Activated CD4-positive, alpha-beta memory T cell treated with anti-CD3 and anti-CD28 coated beads, Interleukin-2, amount 10 ng/mL, durations not matched to agents 7 days and 5 days (primary cell): Measurements from ENCODE around the gene EYA2. TPM values are rescaled to one million over a fixed set of nuclear protein-coding genes. Genes with fewer than 3 reads are reported as not detected.

Experiments
- CTCF ChIA-PET: fragments of 350-600 bp; sonication (Branson Sonifier 250); formaldehyde crosslinking; loops from one replicate; lab custom pipeline; 2021; ENCODE audit warnings: antibody characterized with exemption, inconsistent platforms; lab: Charles Lee
- POLR2A ChIA-PET: fragments of 350-600 bp; sonication (Branson Sonifier 250); formaldehyde crosslinking; loops from one replicate; lab custom pipeline; 2021; ENCODE audit warnings: antibody characterized with exemption; lab: Charles Lee
- DNase-seq: peaks from one replicate; pipeline ENCODE4 v3.0.0-alpha.2; 2020
- H3K27ac Mint-ChIP-seq: one replicate; pipeline ENCODE4 v1.8.0; 2021; ENCODE audit warnings: mild to moderate bottlenecking, mixed read lengths
- H3K27me3 Mint-ChIP-seq: one replicate; pipeline ENCODE4 v1.8.0; 2021; ENCODE audit warnings: mixed read lengths
- H3K36me3 Mint-ChIP-seq: one replicate; pipeline ENCODE4 v1.8.0; 2021; ENCODE audit warnings: low read depth, mixed read lengths
- H3K4me1 Mint-ChIP-seq: one replicate; pipeline ENCODE4 v1.8.0; 2021; ENCODE audit warnings: mixed read lengths
- H3K4me3 Mint-ChIP-seq: one replicate; pipeline ENCODE4 v1.8.0; 2021; ENCODE audit warnings: mild to moderate bottlenecking, mixed read lengths
- H3K9me3 Mint-ChIP-seq: one replicate; pipeline ENCODE4 v1.8.0; 2021; ENCODE audit warnings: mixed read lengths
- total RNA-seq, 2 experiments: library from RNA; stranded (reverse); gene quantifications; one replicate each; pipeline ENCODE4 v1.2.3, GENCODE V29; 2021

EYA2 gene
- total RNA-seq, 2 experiments from 2014 or later: 0.15 to 0.28 TPM

DNA sequence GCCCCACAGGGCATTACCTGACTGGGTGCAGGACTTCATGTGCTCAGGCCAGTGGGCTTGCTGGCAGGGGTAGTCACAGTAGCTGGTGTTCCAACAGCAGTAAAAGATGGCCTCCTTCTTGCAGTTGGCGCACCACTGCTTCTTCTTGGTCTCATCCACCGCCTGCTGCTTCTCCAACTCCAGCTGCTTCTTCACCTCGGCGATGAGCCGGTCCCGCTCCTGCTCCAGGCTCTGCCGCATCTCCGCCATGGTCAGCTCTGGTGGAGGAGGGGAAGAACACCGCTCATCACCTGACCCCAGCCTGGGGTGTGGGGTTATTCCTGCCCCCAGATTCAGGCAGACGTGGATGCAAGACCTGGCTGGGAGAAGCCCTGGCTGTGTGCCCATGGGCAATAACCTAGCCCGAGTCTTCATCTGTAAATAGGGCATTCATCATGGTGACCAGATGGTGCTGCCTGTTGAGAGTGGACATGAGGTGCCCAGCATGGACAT, 329.7 kb downstream of the EYA2 start:
- peaks cover 16% of the 10 kb centered on the region for H3K4me1 Mint-ChIP-seq
- no peaks in the 10 kb centered on the region for H3K27me3 Mint-ChIP-seq
- no peak overlapping the region for H3K4me3 Mint-ChIP-seq
- no peak for DNase-seq
- peaks cover 61% of the 10 kb centered on the region for H3K36me3 Mint-ChIP-seq
- CTCF ChIA-PET: interaction anchor here (1.9 to 5.0 kb wide), 2 partner anchors 48 to 159 kb away, joined by 4 to 35 read pairs; no protein-coding TSS in a partner anchor
- H3K27ac Mint-ChIP-seq: no peak overlapping the region
- POLR2A ChIA-PET: no interaction called here
- no peaks in the 10 kb centered on the region for H3K9me3 Mint-ChIP-seq

DNA sequence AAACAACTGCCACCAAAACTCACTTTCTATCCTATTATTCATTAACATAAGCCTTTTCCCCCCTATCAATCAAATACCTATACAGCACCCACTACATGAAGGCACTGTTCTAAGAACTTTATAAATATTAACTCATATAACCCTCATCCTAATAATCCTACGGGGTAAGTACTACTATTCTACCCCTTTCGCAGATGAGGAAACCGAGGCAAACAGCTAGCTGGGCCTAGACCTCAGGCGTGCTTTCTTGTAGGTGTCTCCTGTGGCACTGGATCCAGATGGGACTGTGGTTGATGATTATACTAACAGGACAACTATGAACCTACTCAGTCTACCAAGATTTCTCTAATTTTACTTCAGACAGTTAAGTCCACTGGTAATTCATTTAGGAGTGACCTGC, 330.2 kb downstream of the EYA2 start:
- Mint-ChIP-seq H3K27me3 (no peaks in the 10 kb centered on the region), H3K4me1 (peaks cover 16% of the 10 kb centered on the region), H3K36me3 (peaks cover 58% of the 10 kb centered on the region), H3K27ac (no peak overlapping the region), H3K9me3 (no peaks in the 10 kb centered on the region), H3K4me3 (no peak overlapping the region)
- CTCF ChIA-PET: interaction anchor here (1.9 to 5.0 kb wide), 2 partner anchors 48 to 159 kb away, joined by 4 to 35 read pairs; no protein-coding TSS in a partner anchor
- POLR2A ChIA-PET: no interaction called here
- DNase-seq: no peak

DNA sequence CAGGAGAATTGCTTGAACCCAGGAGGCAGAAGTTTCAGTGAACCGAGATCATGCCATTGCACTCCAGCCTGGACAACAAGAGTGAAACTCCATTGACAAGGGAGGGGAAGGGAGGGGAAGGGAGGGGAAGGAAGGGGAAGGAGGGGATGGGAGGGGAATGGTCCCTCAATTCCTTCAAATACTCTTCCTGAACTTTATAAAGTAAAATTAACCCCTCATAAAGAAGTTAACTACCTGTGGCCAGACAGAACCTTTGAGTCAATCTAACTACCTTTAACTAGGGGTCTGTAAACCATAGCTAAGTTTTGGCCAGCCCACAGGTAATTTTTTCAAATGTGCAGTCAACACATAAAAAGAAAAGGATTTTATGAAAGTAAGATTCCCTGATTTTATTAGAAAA, 330.8 kb downstream of the EYA2 start:
- no peak for DNase-seq
- Mint-ChIP-seq H3K4me1 (peaks cover 16% of the 10 kb centered on the region), H3K9me3 (no peaks in the 10 kb centered on the region), H3K27me3 (no peaks in the 10 kb centered on the region), H3K27ac (no peak overlapping the region), H3K4me3 (no peak overlapping the region), H3K36me3 (peaks cover 53% of the 10 kb centered on the region)
- ChIA-PET POLR2A (no interaction called here), CTCF (interaction anchor here (0.7 to 5.0 kb wide), 2 partner anchors 158 to 945 kb away, joined by 4 to 35 read pairs; no protein-coding TSS in a partner anchor)

DNA sequence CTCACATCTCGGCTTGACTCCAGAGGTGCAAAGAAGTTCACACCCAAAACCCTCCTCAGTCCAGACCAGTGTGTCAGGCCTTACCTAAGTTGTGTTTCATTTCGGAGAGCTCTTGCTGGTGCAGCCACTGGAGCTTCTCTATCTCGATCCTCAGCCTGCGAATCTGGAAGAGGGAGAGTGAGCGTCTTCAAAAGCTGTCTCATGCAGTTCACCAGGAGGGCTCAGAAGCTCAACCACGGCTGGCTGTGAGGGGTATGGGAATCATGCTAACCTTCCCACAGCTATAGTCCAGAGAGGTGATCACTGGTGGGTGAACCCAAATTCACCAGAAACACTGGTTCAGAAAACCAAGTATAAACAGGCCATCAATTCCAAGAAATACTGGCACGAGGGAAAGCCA, 332.5 kb downstream of the EYA2 start:
- no peaks in the 10 kb centered on the region for H3K9me3 Mint-ChIP-seq
- H3K4me1 Mint-ChIP-seq: peaks cover 9% of the 10 kb centered on the region
- H3K4me3 Mint-ChIP-seq: no peak overlapping the region
- no peaks in the 10 kb centered on the region for H3K27me3 Mint-ChIP-seq
- POLR2A ChIA-PET: no interaction called here
- H3K36me3 Mint-ChIP-seq: peaks cover 47% of the 10 kb centered on the region
- no peak overlapping the region for H3K27ac Mint-ChIP-seq
- CTCF ChIA-PET: no interaction called here
- DNase-seq: no peak

DNA sequence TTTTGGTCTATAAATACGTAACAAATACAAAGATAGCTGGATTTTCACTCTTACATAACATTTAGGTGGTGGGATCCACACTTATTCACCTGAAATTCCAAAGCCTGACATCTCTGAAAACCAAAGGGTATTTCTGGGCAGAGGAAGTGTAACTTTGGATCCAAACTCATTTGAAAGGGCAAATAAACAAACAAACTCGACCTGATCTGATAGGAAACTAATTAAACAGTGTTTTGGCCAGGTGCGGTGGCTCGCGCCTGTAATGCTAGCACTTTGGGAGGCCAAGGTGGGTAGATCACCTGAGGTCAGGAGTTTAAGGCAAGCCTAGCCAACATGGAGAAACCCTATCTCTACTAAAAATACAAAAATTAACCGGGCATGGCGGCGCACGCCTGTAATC, 332.9 kb downstream of the EYA2 start:
- CTCF ChIA-PET: interaction anchor here (2.1 kb wide), 1 partner anchor 156 kb away, joined by 4 read pairs; no protein-coding TSS in a partner anchor
- peaks cover 5% of the 10 kb centered on the region for H3K4me1 Mint-ChIP-seq

DNA sequence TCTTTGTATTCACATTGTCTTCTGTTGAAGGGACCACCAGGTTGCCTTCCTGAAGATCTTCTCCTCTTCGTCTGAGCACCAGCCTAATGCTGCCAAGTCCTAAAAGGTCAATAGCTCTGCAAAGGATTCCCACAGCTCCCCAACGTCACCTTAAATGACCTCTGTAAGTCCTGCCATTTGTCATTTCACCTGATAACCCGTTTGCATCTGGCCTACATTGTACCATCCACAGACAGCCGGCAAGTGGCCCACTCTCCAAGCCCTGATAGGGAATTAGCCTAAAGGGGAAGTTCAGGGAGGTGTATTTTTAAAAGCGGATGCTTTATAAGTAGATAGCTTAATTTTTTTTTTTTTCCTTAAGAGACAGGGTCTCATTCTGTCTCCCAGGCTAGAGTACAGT, 334.0 kb downstream of the EYA2 start:
- Mint-ChIP-seq H3K27me3 (no peaks in the 10 kb centered on the region), H3K36me3 (peaks cover 38% of the 10 kb centered on the region), H3K4me1 (peaks cover 3% of the 10 kb centered on the region), H3K9me3 (no peaks in the 10 kb centered on the region), H3K4me3 (no peak overlapping the region), H3K27ac (no peak overlapping the region)
- CTCF ChIA-PET: interaction anchor here (0.6 to 2.1 kb wide), 2 partner anchors 127 to 155 kb away, joined by 3 to 4 read pairs; no protein-coding TSS in a partner anchor
- POLR2A ChIA-PET: no interaction called here
- DNase-seq: no peak

More for the DNA sequence above, 332.9 kb downstream of the EYA2 start:
- Mint-ChIP-seq H3K9me3 (no peaks in the 10 kb centered on the region), H3K36me3 (peaks cover 43% of the 10 kb centered on the region), H3K4me3 (no peak overlapping the region), H3K27ac (no peak overlapping the region), H3K27me3 (no peaks in the 10 kb centered on the region)
- DNase-seq: no peak
- POLR2A ChIA-PET: no interaction called here

DNA sequence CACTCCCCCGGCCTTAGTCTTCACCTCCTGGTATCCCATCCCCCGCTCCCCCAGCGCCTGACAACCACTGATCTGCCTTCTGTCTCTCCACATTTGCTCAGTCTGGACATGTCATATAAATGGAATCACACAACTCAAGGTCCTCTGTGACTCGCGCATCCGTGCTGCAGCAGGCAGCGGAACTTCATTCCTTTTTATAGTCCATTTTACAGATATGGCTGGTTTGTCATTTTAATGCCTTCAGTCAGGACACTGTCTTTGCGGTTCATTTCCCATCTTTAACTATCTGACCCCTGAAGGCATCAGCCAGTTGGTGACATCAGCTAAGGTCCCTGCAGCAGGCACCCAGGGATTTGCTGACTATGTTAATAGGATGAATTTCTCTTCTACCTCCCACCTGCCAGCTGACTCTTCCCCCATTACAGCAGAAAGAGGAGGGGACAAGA, 336.2 kb downstream of the EYA2 start:
- Mint-ChIP-seq H3K4me3 (no peak overlapping the region), H3K27me3 (no peaks in the 10 kb centered on the region), H3K4me1 (peaks cover 3% of the 10 kb centered on the region), H3K27ac (no peak overlapping the region), H3K9me3 (no peaks in the 10 kb centered on the region), H3K36me3 (peaks cover 36% of the 10 kb centered on the region)
- ChIA-PET POLR2A (no interaction called here), CTCF (interaction anchor here (1.5 kb wide), 1 partner anchor 153 kb away, joined by 3 read pairs; no protein-coding TSS in a partner anchor)
- no peak for DNase-seq

DNA sequence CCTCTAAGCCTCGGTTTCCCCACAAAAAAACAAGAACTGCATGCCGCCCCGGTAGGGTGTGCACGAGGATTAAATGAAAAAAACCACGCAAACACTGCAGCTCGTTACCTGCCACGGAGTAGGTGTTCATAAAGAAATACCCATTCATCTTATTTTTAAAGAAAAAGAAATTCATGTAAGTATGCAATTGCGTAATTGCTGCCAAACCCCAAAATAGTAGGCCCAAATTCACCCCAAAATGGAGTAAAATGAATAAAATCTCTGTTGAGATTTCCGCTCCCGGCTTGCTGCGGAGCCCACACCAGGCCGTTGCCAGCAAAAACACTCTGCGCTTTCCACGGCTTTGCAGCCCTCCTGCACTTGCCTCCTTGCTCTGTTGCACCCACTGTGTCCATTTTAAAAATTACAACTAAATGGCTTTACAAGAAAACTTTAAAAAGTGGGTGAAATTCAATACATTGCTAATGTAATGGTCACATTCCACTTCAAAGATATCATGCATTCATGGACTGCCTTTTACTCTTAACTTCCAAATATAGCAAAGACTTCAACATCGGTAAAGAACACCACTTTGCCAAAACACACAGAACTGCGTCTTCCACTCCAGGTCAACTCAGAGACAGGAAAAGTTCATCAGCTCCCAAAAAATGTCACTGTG, 336.9 kb downstream of the EYA2 start:
- ChIA-PET CTCF (interaction anchor here (1.5 kb wide), 1 partner anchor 153 kb away, joined by 3 read pairs; no protein-coding TSS in a partner anchor), POLR2A (no interaction called here)
- Mint-ChIP-seq H3K4me1 (no peaks in the 10 kb centered on the region), H3K27me3 (no peaks in the 10 kb centered on the region), H3K27ac (no peak overlapping the region), H3K36me3 (peaks cover 36% of the 10 kb centered on the region), H3K4me3 (no peak overlapping the region), H3K9me3 (no peaks in the 10 kb centered on the region)
- DNase-seq: no peak

DNA sequence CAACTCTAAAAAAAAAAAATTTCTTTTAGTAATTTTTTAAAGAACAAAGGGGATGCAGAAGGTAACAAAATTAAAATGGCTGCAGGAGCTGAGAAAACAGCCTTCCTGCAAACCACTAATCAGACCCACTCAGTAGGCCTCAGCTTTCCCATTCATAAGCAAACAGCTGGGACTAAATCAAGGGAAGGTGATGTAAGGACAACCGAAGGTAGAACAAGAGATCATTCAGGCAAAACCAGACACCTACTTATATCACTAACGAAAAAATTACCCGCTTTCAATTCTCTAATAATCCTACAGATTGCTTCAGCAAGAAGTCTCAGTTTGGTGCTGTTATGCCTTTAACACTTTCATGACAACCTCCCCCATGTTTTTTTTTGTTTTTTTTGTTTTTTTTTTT, 337.9 kb downstream of the EYA2 start:
- DNase-seq: no peak
- Mint-ChIP-seq H3K4me3 (no peak overlapping the region), H3K9me3 (no peaks in the 10 kb centered on the region), H3K27me3 (no peaks in the 10 kb centered on the region), H3K27ac (no peak overlapping the region), H3K4me1 (no peaks in the 10 kb centered on the region), H3K36me3 (peaks cover 39% of the 10 kb centered on the region)
- ChIA-PET CTCF (interaction anchor here (1.7 kb wide), 1 partner anchor 152 kb away, joined by 4 read pairs; no protein-coding TSS in a partner anchor), POLR2A (interaction anchor here (0.6 kb wide), 1 partner anchor 30 kb away, joined by 3 read pairs; no protein-coding TSS in a partner anchor)

DNA sequence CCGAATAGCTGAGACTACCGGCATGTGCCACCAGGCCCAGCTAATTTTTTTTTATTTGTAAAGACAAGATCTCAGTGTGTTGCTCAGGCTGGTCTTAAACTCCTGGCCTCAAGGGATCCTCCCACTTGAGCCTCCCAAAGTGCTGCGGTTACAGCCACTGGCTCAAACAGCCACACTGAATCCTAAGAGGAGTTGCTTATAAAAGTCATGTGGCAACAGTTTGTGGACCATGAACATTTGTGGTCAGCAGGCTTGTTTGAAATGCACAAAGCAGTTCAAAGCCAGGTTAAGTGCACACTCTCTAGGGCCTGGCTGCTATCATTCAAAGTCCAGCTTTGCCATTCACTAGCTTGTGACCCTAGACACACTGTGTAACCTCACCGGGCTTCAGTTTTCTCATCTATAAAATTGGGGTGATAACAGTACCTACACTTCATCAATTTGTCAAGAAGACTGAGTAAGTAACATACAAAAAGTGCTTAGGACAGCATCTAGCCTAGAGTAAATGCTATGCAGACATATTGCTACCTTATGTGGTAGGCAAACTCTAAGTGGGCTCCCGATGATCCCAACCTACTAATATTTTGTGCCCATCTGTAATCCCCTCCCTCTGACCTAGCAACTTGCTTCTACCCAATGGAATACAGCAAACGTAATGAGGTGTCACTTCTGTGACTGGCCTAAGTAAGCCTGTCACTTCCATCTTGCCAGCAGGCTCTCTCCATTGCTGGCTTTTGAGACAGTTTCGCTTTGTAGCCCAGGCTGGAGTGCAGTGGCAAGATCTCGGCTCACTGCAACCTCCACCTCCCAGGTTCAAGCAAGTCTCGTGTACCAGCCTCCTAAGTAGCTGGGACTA, 338.9 kb downstream of the EYA2 start:
- no peaks in the 10 kb centered on the region for H3K27me3 Mint-ChIP-seq
- no peak overlapping the region for H3K27ac Mint-ChIP-seq
- POLR2A ChIA-PET: no interaction called here
- H3K4me1 Mint-ChIP-seq: no peaks in the 10 kb centered on the region
- no peak overlapping the region for H3K4me3 Mint-ChIP-seq
- CTCF ChIA-PET: interaction anchor here (1.7 kb wide), 1 partner anchor 151 kb away, joined by 4 read pairs; no protein-coding TSS in a partner anchor
- DNase-seq: no peak
- H3K9me3 Mint-ChIP-seq: no peaks in the 10 kb centered on the region
- H3K36me3 Mint-ChIP-seq: peaks cover 48% of the 10 kb centered on the region

DNA sequence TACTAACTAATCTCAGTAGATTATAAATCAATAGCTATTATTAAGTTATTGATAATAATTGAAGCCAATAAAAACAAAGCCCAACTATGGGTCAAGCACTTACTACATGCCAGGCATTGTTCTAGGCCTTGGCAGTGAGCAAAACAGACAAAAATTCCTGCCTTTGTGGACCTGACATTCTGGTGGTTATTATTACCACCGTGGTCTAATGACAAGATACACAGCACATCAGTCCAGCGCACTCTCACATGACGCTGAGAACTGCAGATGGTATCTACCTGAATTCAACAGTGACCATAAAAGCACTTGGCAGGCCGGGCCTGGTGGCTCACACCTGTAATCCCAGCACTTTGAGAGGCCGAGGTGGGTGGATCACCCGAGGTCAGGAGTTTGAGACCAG, 340.5 kb downstream of the EYA2 start:
- ChIA-PET POLR2A (no interaction called here), CTCF (interaction anchor here (1.4 kb wide), 1 partner anchor 149 kb away, joined by 5 read pairs; no protein-coding TSS in a partner anchor)
- Mint-ChIP-seq H3K4me1 (no peaks in the 10 kb centered on the region), H3K9me3 (no peaks in the 10 kb centered on the region), H3K27me3 (no peaks in the 10 kb centered on the region), H3K4me3 (no peak overlapping the region), H3K27ac (no peak overlapping the region), H3K36me3 (peaks cover 56% of the 10 kb centered on the region)
- DNase-seq: no peak

DNA sequence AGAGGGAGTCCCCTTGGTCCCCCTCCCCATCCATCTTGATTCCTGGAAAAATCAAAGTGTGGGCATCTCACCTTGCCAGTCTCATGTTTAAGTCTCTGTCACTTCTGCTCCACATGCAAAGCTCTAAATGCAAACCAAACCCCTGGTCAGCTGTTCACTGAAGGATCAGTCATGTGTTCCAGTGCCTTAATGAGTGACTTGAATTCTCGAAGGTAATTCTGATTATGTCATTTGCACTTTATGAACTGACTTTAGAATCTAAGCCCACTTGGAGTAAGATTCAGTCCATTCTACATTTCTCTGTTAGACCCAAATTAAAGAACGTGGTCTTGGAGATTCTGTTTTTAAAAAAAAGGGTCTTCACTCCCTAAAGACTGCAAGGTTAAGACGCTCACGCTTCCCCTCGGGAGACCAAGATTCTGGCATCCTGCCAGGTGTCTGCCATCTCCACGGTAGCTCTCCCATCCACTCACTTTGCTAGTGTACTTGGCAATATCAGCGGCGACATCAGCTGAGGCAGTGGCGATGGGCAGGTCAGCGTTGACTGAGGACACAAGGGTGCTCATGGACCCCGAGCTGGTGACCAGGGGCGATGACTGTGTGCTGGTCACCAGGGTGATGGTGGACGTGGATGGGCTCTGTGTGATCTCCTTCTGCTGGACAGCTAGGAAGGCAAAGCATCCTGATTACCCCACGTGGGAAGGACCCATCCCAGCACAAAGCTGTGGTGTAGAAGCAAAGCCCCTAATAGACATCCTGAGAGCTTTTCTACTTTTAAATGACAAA, 341.4 kb downstream of the EYA2 start:
- DNase-seq: no peak
- H3K4me1 Mint-ChIP-seq: no peaks in the 10 kb centered on the region
- peaks cover 51% of the 10 kb centered on the region for H3K36me3 Mint-ChIP-seq
- POLR2A ChIA-PET: no interaction called here
- H3K27ac Mint-ChIP-seq: no peak overlapping the region
- CTCF ChIA-PET: no interaction called here
- no peak overlapping the region for H3K4me3 Mint-ChIP-seq
- no peaks in the 10 kb centered on the region for H3K27me3 Mint-ChIP-seq
- no peaks in the 10 kb centered on the region for H3K9me3 Mint-ChIP-seq
